GM18870 (cell line): ENCODE measurements around the gene RTKN2.

ENCODE experiments used
- ATAC-seq: cut with Tn5 transposase; IDR thresholded peaks from one replicate; pipeline ENCODE4 v1.9.1; 2021; ENCODE audit warnings: moderate library complexity; ENCODE audit not compliant: unreplicated experiment

Gene RTKN2

GRCh38 chr10:62180677-62181076 lies 88.0 kb downstream of the RTKN2 start:
- ATAC-seq, result no peak

GRCh38 chr10:62178568-62178967 lies 90.1 kb downstream of the RTKN2 start:
- no peak for ATAC-seq

GRCh38 chr10:62177111-62177510 lies 91.5 kb downstream of the RTKN2 start:
- no peak for ATAC-seq

- no peak for ATAC-seq
Measured at GRCh38 chr10:62175251-62175650, 93.4 kb downstream of the RTKN2 start.

GRCh38 chr10:62172465-62172864 lies 96.2 kb downstream of the RTKN2 start:
- ATAC-seq, result no peak

GRCh38 chr10:62171791-62172190 lies 96.9 kb downstream of the RTKN2 start:
- no peak for ATAC-seq

- ATAC-seq, result no peak
Measured at GRCh38 chr10:62170732-62171131, 97.9 kb downstream of the RTKN2 start.

- peak; percentile 99 for ATAC-seq
Measured at GRCh38 chr10:62166331-62167131, 102.1 kb downstream of the RTKN2 start.

- ATAC-seq, result no peak
Measured at GRCh38 chr10:62165803-62166202, 102.8 kb downstream of the RTKN2 start.

GRCh38 chr10:62163024-62163423 lies 105.6 kb downstream of the RTKN2 start:
- no peak for ATAC-seq

- no peak for ATAC-seq
Measured at GRCh38 chr10:62162261-62162981, 106.2 kb downstream of the RTKN2 start.

GRCh38 chr10:62159351-62159750 lies 109.3 kb downstream of the RTKN2 start:
- ATAC-seq, result no peak

- no peak for ATAC-seq
Measured at GRCh38 chr10:62157601-62158000, 111.0 kb downstream of the RTKN2 start.

GRCh38 chr10:62155054-62155680 lies 113.5 kb downstream of the RTKN2 start:
- no peak for ATAC-seq

GRCh38 chr10:62154231-62154630 lies 114.4 kb downstream of the RTKN2 start:
- no peak for ATAC-seq

- no peak for ATAC-seq
Measured at GRCh38 chr10:62153191-62153590, 115.5 kb downstream of the RTKN2 start.

- no peak for ATAC-seq
Measured at GRCh38 chr10:62149621-62150020, 119.0 kb downstream of the RTKN2 start.

- no peak for ATAC-seq
Measured at GRCh38 chr10:62148155-62148554, 120.5 kb downstream of the RTKN2 start.

- ATAC-seq, result no peak
Measured at GRCh38 chr10:62147425-62147824, 121.2 kb downstream of the RTKN2 start.

GRCh38 chr10:62136931-62137330 lies 131.7 kb downstream of the RTKN2 start:
- no peak for ATAC-seq

- peak; percentile 98 for ATAC-seq
Measured at GRCh38 chr10:62133618-62134017, 135.0 kb downstream of the RTKN2 start.
